Measurements from ENCODE around the gene YTHDC2.

- TF ChIP-seq CTCF (optimal IDR thresholded peaks at IDR 0.05 in 1 of 3, IDR thresholded peaks at IDR 0.05 in 1 of 3, conservative IDR thresholded peaks at IDR 0.05 in 1 of 3; ENCODE audit: extremely low read depth in 1 of 3, insufficient read depth in 2 of 3, low read length in 3 of 3) (no peak), EZH2 (IDR thresholded peaks at IDR 0.05; ENCODE audit: low read length) (no peak)
Observed at GRCh38 chr5:113488645-113489184, 24.8 kb upstream of the YTHDC2 start.

All from keratinocyte (primary cell).